Renal cortex interstitium (tissue), 11 donors: ENCODE measurements around the gene MOB3A. TPM values are rescaled to one million over a fixed set of nuclear protein-coding genes. Genes with fewer than 3 reads are reported as not detected.

Experiments used
- DNase-seq, 11 donors: peaks; one replicate each; pipeline ENCODE4 v3.0.0-alpha.2; 2013; ENCODE audit warnings: low read depth in 9 of 11, low spot score in 4 of 11; ENCODE audit errors: extremely low read depth in 1 of 11
- polyA plus RNA-seq, 3 donors: library from polyadenylated mRNA; unstranded; fragments of 120-200 nt; gene quantifications; one replicate each; pipeline ENCODE4 v1.2.1, GENCODE V29; 2013; ENCODE audit not compliant: insufficient read length in 3 of 3

Gene MOB3A
- polyA plus RNA-seq, 3 donors, result 21.7 to 27.8 (median 26.8) TPM

DNA sequence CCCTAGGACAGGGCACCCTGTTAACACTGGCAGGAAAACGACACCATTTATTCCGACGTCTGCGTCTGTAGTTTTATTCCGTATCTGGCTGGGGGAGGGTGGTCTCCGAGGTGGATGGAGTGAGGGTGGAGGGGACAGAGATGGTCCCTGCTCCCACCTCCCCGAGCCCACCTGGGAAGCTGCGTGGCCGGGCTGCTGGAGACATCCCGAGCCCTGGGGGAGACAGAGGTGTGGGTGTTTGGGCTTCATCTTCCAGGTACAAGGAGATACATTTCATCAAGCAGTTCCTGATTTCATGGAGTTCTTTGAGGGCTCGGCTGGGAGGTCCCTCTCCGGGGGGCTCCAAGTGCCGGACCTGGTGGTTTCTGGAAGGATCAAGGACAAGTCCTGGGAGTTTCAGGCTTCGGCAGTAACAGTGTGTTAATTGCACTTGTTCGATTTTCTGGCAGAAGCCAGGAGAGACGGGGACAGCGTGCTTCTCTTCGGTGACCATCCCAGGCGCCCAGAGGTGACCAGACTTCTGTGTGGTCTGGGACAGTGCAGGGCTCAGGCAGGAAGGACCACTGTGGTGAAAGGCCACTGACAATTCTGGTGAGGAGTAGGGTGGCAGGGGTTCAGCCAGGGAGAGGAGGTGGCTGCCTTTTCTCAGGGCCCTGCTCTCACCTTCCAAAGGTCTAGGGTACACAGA is 25.0 kb downstream of the MOB3A start:
- no peak for DNase-seq

- no peak for DNase-seq
These were observed 25.7 kb downstream of the MOB3A start for GRCh38 chr19:2070436-2070827.

DNA sequence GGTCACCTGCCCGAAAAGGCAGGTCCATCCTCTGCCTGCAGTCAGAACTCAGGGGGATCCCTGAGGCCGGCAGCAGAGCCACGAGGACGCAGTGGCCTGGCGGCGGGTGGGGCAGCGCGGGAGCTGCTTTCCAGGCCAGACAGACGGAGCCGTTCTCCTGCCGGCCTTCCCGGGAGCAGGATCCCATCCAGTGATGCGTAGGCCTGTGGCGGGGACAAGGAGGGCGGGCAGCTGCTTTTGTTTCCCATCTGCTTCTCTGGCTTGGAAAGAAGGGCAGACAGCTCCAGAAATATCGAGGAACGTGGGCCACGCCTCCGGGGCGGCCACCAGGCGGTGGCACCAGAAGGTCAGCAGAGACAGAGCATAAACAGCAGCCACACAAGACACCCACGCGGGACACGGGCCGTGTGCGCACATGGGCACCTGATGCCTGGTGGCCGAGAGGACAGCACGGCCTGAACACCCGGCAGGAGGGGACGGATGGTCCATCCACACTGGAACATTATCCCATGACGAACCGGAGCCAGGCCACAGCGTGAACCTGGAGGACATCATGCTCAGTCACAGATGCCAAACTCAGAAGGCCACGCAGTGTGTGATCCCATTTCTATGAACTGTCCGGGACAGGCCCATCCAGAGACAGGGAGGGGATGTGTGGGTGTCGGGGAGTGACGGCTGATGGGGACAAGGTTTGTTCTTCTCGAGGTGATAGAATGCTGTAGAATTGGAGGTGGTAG is 31.2 kb downstream of the MOB3A start:
- DNase-seq, result no peak

DNA sequence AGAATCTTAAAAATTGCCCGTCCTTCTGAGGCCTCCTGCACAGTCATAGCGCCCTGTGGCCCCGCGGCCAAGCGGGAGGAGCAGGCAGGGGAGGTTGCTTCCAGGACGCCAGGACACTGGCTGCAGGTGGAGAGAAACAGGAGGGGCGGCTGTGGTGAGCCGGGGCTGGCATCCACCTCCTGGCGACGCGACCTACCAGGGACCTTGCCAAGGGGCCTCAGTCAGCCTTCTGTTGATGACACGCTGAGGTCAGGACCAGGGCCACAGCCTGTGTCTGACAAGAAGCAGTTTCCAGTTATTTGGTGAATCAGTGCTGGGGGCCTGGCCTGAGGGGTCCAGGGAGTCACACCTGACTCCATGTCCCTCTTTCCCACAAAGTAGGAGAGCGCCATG is 31.7 kb downstream of the MOB3A start:
- no peak for DNase-seq

DNA sequence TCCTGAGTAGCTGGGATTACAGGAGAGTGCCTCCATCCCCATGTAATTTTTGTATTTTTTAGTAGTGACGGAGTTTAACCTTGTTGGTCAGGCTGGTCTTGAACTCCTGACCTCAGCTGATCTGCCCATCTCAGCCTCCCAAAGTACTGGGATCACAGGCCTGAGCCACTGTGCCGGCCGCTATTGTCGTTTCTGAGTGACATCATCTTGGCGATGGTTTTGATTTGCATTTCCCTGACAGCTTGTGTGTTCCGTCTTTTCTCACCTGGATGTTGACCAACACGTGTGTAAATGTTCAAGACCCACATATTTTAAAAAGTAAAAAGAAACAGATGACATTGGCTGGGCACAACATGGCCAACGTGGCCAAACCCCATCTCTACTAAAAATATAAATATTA is 32.3 kb downstream of the MOB3A start:
- no peak for DNase-seq

GRCh38 chr19:2062770-2063169 is 33.4 kb downstream of the MOB3A start:
- DNase-seq, result no peak

GRCh38 chr19:2062389-2062729 is 33.8 kb downstream of the MOB3A start:
- no peak for DNase-seq

DNA sequence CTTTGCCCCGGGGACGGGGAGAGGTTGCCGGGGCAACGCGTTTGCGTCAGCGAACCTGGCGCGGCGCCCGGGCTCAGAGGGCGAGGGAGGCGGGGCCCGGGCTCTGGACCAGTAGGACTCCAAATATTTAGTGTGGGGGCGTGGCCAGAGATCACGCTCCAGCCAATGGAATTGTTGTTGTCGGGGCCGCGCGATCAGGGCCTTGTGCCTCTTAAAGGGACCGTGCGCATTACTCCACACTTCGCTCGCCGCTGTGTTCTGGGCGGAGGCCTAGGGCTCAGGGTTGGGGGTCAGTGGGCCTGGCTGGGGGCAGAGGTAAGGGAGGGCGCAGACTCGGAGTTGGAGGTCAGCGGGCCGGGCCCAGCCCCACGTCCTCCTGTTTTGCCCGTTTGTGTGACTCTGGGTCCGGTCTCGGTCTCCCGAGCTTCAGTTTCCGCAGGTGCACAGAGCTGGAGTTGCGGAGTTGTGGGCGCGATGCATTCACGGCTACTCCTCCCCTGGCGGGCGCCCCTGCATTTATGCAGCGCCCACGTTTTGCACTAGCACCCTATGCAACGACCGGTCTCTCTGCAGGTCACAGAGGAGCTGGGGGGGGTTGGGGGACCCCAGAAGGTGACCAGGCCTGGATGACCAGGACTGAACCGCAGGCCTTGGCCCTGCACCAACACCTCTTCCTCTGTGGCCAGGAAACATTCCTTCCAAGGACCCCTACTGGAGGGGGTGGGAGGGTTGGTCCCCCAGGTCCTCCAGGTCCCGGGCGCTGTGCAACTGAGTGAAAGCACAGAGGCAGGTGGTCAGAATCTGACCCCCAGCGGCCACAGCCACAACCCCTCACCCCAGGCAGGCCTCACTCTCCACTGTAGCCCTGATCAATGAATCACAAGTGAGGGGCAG is 34.4 kb downstream of the MOB3A start:
- DNase-seq, result peak; percentile 91 to 99 (median 96)

DNA sequence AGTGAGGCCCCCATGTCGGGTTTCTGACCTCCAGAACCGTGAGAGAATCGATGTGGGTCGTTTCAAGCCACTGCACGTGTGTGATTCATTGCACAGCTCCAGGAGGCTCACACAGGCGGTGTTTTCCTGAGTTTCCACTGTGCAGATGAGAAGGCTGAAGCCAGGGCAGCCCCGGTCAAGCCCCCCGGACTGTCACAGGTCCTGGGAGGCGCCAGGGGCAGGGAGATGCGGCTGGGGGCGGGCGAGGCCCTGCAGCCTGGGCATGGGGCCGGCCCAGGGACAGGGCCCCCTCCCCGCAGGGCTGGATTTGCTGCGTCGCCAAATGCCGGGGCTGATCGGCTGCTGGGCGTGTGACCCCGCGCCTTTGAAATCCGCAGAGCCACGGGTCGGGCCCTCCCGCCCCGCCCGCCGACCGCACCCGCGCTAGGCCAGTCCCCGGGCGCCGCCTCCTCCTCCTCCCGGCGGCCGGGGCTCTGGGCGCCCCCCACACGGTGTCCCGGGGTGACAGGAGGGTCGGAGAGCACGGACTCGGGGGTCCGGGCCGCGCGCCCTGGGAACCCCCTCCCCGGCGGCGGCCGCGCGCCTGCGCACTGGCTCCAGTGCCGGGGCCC is 35.1 kb downstream of the MOB3A start:
- DNase-seq, result peak in 2 of 11 donors; percentile 59 to 60

DNA sequence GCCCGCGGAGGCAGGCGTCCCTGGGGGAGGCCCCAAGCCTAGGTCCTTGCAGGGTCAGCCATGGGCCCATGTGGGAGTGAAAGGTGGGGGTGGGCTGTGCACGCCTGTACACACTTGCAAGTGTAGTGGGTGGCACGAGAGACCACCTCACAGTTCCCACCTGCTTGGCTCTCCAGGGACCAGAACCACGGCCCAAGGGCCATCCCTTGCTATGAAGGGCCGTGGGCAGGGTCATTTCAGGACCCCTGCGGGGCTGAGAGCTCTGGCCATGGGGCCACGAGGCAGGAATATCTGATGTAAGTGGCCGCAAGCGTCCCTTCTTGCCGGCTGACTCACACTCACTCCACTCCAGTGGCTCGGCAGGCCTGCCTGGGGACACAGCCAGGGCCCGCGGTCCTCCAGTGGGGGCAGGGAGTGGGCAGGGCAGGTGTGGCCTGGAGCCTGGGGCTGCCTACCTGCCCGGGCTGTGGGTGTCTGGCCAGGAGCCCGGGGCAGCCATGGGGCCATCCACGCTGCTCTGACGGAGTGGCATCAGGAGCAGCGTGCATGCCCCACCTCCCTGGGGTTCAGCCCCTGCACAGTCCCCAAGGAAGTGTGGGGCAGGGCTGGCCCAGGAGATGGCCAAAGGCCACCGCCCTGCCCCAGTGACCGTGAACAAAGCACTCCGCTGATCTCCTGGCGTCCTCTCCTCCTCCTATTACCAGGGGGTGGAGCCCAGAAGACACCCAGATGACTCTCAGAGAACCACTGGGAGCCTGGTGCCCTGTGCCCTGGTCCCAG is 36.5 kb downstream of the MOB3A start:
- no peak for DNase-seq

GRCh38 chr19:2058570-2059421 is 37.3 kb downstream of the MOB3A start:
- DNase-seq, result no peak

DNA sequence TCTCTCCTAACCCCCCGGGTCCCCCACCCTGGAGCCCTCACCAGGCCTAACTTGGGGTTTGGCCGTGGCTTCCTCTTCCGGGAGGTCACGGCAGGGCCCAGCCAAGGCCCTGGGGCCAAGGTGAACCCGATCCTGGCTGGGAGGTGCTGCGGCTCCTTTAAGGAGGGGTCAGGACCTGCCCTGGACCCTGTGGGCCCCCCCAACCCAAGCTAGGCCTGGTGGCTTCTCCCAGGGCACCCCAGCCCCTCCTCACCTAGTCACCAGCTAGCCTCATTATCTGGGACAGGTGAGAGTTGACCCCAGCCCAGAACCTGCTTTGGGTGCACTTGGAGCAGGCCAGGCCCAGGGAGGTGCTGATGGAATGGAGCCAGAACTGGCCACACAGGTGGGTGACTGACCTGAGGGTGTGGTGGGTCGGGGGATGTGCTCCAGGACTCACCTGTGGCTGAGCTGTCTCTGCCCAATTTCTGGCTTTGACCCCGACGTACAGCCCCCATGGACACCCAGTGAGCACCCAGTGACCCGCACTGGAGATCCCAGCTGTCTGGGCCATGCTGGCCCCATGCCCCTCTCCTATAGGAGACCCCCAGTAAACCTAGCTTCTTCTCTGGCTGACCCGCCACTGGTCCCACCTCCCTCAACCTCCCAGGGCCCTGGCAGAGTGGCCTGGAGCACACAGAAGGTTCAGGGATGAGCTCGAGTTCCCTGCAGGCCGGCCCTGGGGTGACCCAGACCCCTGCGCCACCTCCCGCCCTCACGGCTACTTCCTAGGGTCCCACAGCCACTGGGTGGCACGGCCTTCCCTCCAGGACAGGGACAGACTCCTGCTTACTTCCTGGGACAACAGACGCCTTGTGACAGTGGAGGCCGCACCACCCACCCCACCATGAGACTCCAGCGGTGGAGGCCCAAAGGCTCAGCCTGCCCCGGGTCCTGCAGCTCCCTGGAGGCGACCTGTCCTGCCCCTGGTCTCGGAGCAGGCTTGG is 38.3 kb downstream of the MOB3A start:
- no peak for DNase-seq

DNA sequence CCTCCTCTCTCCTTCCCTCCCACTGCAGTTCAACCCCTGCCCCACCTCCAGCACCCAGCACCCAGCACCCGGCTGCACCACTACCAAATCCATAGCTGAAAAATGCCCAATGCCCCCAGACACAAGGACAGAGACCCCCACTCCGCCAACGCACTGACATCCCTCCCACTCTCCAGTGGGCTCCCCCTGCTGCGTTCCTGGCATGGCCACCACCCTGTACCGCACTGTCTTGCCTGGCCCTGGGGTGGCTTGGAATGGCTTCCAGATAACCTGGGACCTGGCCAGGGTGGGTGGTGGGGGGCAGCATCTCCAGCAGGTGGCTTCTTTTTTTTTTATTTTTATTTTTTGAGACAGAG is 39.3 kb downstream of the MOB3A start:
- DNase-seq, result no peak

DNA sequence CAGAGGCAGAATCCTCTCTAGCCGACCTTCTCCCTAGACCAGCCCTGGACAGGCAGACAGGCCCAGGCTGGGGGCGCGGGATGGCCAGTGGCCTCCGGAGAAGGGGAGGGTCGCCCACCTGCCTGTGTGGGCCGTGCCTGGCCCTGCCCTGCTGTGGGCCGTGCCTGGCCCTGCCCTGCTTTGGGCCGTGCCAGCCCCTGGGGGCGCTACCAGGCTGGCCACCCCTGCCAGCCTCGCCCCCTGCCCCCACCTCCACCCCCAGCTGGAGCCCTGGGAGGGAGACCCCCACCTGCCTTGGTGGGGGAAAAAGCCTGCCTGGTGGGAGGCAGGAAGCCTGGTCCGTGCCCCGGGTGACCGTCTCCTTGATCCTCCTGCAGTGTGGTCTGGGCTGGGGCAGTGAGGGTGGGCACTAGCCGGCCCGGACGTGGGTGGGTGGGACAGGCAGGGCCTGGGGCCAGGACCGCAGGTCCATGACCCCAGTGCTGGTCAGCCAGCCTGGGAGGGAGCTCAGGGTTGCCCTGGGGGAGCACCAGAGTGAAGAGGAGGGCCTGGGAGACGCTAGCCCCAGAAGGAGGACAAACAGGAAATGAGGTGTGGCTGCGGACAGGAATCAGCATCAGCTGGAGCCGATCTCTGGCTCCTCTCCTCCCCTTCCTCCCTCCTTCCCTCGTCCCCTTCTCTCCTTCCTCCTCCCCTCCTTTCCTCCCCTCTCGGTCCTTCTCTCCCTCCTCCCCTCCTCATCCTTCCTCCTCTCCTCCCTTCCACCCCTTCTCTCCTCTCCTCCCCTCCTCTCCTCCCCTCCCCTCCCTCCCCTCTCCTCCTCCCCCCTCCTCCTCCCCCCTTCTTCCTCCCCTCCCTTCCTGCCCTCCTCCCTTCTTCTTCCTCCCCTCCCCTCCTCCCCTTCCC is 39.9 kb downstream of the MOB3A start:
- DNase-seq, result peak in 1 of 11 donors; percentile 65

DNA sequence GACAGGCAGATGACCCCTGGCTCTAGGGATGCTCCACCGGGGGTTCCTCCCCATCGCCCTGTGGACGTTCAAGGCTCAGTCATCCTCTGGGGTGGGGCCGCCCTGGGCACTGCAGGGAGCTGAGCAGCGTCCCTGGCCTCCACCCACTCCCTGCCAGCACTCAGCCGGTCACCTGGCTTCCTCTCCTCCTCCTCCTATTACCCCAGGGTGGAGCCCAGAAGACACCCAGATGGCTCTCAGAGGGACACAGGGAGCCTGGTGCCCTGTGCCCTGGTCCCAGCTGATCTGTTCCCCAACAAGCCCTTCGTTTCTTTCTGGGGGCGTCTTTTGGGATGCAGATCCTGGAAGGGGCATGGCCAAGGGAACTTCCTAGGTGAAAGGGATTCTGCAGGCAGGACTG is 41.4 kb downstream of the MOB3A start:
- DNase-seq, result no peak
